GM12801 (cell line): ENCODE results near the gene ARHGAP24.

ENCODE experiments used
- CTCF ChIP-seq: IDR thresholded peaks from one replicate; pipeline ENCODE4 v1.5.1; 2011; ENCODE audit warnings: control low read depth; ENCODE audit not compliant: insufficient read length; ENCODE audit errors: extremely low read depth

ARHGAP24 gene

GRCh38 chr4:85696661-85697060 lies 221.7 kb downstream of the ARHGAP24 start:
- TF ChIP-seq CTCF, result no peak

GRCh38 chr4:85697854-85698253 lies 222.9 kb downstream of the ARHGAP24 start:
- no peak for TF ChIP-seq CTCF

GRCh38 chr4:85700362-85700761 lies 225.4 kb downstream of the ARHGAP24 start:
- no peak for TF ChIP-seq CTCF

GRCh38 chr4:85701861-85702321 lies 226.9 kb downstream of the ARHGAP24 start:
- TF ChIP-seq CTCF, result no peak

- TF ChIP-seq CTCF, result no peak
Observed at GRCh38 chr4:85703096-85703495, 228.1 kb downstream of the ARHGAP24 start.

- TF ChIP-seq CTCF, result no peak
Observed at GRCh38 chr4:85707611-85708010, 232.7 kb downstream of the ARHGAP24 start.

GRCh38 chr4:85708468-85708867 lies 233.5 kb downstream of the ARHGAP24 start:
- TF ChIP-seq CTCF, result no peak

GRCh38 chr4:85713005-85713404 lies 238.1 kb downstream of the ARHGAP24 start:
- TF ChIP-seq CTCF, result no peak
